ENCODE results near the gene TERB1. TPM values are rescaled to one million over a fixed set of nuclear protein-coding genes. Genes with fewer than 3 reads are reported as not detected.
A peak's percentile ranks its signal among the peaks of the same experiment; 100 is the strongest.

Gene TERB1
- total RNA-seq, 1 donor from 2014 or later: not detected

DNA sequence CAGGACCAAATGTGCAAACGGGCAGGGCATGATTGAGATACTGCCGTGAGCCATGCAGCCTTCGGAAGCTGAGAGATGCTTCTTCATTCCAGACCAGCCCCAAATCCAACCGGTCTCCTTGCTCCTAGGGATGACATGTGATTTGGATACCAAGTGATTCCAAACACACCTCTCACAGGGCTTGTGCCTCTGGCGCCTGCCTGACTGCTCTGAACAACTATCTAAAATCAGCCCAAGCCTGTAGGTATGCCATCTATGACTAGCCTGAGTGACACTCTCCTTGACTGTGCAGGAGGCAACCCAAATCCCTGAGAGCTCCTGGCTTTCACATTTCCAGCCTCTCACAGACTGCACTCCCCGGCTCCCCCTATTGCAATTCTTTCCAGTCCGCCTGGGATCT, 70.3 kb downstream of the TERB1 start:
- Mint-ChIP-seq H3K36me3 (ENCODE audit: low read depth) (peaks cover 46% of the 10 kb centered on the region), H3K9me3 (ENCODE audit: low read depth) (no peaks in the 10 kb centered on the region), H3K27ac (ENCODE audit: unreplicated experiment) (no peak overlapping the region), H3K4me1 (ENCODE audit: low read depth) (peaks cover 7% of the 10 kb centered on the region), H3K4me3 (ENCODE audit: unreplicated experiment) (no peak overlapping the region), H3K27me3 (ENCODE audit: low read depth) (no peaks in the 10 kb centered on the region)
- TF ChIP-seq, protein P1, sequence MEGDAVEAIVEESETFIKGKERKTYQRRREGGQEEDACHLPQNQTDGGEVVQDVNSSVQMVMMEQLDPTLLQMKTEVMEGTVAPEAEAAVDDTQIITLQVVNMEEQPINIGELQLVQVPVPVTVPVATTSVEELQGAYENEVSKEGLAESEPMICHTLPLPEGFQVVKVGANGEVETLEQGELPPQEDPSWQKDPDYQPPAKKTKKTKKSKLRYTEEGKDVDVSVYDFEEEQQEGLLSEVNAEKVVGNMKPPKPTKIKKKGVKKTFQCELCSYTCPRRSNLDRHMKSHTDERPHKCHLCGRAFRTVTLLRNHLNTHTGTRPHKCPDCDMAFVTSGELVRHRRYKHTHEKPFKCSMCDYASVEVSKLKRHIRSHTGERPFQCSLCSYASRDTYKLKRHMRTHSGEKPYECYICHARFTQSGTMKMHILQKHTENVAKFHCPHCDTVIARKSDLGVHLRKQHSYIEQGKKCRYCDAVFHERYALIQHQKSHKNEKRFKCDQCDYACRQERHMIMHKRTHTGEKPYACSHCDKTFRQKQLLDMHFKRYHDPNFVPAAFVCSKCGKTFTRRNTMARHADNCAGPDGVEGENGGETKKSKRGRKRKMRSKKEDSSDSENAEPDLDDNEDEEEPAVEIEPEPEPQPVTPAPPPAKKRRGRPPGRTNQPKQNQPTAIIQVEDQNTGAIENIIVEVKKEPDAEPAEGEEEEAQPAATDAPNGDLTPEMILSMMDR (IDR thresholded peaks at IDR 0.05): no peak
- no peak for DNase-seq (ENCODE audit: low spot score)

DNA sequence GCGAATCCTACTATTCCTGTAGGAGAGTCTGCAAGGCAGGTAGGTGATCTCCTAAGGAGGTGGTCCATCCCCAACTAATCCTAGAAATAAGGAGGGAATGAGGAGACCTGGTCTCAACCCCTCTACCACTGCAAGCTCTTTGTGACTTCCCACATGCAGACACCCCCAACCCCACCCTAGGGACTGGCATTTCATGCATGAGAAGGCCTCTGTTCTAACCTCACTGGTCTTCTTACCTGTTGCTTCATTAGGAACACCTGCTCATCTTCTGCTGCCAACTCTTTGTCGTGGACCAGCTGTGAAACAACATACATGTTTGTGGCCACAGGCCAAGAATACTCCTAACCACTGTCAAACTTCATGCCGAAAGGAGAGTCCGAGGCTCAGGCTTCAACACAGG, 72.6 kb downstream of the TERB1 start:
- TF ChIP-seq, protein P1 (IDR thresholded peaks at IDR 0.05): no peak
- Mint-ChIP-seq H3K9me3 (ENCODE audit: low read depth) (no peaks in the 10 kb centered on the region), H3K27me3 (ENCODE audit: low read depth) (no peaks in the 10 kb centered on the region), H3K4me3 (ENCODE audit: unreplicated experiment) (no peak overlapping the region), H3K36me3 (ENCODE audit: low read depth) (peaks cover 54% of the 10 kb centered on the region), H3K27ac (ENCODE audit: unreplicated experiment) (no peak overlapping the region), H3K4me1 (ENCODE audit: low read depth) (peaks cover 7% of the 10 kb centered on the region)
- DNase-seq (ENCODE audit: low spot score): no peak

DNA sequence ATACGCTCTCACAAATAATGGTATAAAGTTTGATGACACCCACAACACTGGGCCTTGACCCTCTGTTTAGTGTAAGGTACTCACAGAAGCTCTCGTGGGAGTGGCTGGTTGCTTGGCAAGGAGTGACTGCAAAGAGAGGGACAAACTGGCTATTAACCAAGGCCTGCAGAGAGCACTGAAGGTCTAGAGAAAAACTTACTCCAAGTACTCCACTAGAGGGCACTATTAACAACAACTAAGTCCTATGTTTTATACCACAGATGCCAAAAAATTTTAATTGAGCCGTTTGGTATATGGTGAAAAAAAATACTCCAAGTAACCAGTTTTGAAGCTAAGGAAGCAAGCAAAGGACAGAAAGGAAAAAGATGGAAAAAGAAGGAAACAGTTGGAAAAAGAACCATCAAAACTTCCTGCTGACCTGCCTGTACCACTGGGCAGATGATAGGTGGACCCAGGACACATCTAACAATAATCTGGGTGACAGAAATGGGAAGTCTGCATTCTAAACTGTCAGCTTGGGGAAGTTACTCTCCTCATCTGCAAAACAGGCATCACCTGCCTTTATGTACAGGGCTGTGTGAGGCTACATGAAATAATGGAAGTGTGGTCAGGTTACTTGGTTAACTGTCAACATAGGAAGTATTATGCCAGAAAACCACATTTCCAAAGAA, 73.1 kb downstream of the TERB1 start:
- Mint-ChIP-seq H3K27me3 (ENCODE audit: low read depth) (no peaks in the 10 kb centered on the region), H3K9me3 (ENCODE audit: low read depth) (no peaks in the 10 kb centered on the region), H3K4me1 (ENCODE audit: low read depth) (peaks cover 7% of the 10 kb centered on the region), H3K36me3 (ENCODE audit: low read depth) (peaks cover 59% of the 10 kb centered on the region), H3K27ac (ENCODE audit: unreplicated experiment) (no peak overlapping the region), H3K4me3 (ENCODE audit: unreplicated experiment) (no peak overlapping the region)
- no peak for DNase-seq (ENCODE audit: low spot score)
- TF ChIP-seq, protein P1 (IDR thresholded peaks at IDR 0.05): peak; percentile 87

DNA sequence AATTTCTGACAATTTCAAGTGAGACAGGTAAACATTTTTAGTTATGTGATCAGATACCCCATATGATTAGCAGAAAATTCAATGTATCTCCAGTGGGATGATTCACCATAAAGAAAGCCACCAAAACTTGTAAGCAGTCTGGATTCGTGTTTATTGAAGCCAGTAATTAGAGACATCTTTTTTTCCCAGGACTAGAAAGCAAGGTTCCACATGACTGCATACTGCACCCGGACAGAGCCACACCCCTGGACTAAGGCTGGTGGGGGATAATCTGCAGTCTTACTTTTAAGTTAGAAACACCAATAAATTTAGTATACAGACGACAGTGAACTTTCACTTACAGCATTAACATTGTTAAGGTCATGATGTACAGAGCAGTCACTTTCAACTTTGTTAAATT, 80.6 kb downstream of the TERB1 start:
- H3K9me3 Mint-ChIP-seq (ENCODE audit: low read depth): no peaks in the 10 kb centered on the region
- peak overlapping the region; percentile 36 for H3K27ac Mint-ChIP-seq (ENCODE audit: unreplicated experiment)
- peaks cover 37% of the 10 kb centered on the region for H3K36me3 Mint-ChIP-seq (ENCODE audit: low read depth)
- DNase-seq (ENCODE audit: low spot score): no peak
- H3K4me1 Mint-ChIP-seq (ENCODE audit: low read depth): peaks cover 7% of the 10 kb centered on the region
- no peak overlapping the region for H3K4me3 Mint-ChIP-seq (ENCODE audit: unreplicated experiment)
- TF ChIP-seq, protein P1 (IDR thresholded peaks at IDR 0.05): no peak
- no peaks in the 10 kb centered on the region for H3K27me3 Mint-ChIP-seq (ENCODE audit: low read depth)

DNA sequence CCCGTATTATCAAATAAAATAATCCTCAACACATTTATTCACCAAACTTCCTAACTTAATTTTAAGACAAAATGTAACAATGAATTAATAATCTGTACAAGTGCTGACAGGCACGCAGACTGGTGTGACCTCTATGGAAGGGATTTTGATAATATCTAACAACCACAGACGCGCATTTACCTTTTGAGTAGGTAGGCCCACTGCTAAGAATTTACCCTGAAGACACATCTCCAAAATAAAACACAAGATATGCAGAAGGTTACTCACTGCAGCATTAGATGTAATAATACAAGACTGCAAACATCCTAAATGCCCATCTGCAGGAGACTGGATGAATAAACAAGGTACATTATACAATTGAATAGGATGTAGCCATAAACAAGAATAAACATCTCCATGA, 82.1 kb downstream of the TERB1 start:
- no peaks in the 10 kb centered on the region for H3K27me3 Mint-ChIP-seq (ENCODE audit: low read depth)
- no peaks in the 10 kb centered on the region for H3K9me3 Mint-ChIP-seq (ENCODE audit: low read depth)
- no peak overlapping the region for H3K4me3 Mint-ChIP-seq (ENCODE audit: unreplicated experiment)
- H3K36me3 Mint-ChIP-seq (ENCODE audit: low read depth): peaks cover 27% of the 10 kb centered on the region
- TF ChIP-seq, protein P1 (IDR thresholded peaks at IDR 0.05): no peak
- no peak for DNase-seq (ENCODE audit: low spot score)
- H3K4me1 Mint-ChIP-seq (ENCODE audit: low read depth): peaks cover 7% of the 10 kb centered on the region
- H3K27ac Mint-ChIP-seq (ENCODE audit: unreplicated experiment): no peak overlapping the region
